SH-SY5Y (cell line): Measurements from ENCODE around the gene SDHC.

Source experiments
- GATA2 ChIP-seq: IDR thresholded peaks from 2 replicates; pipeline ENCODE4 v1.6.1; 2011; ENCODE audit warnings: mild to moderate bottlenecking, low read depth, low read length
- GATA3 ChIP-seq: IDR thresholded peaks from 2 replicates; pipeline ENCODE4 v1.6.1; 2011; ENCODE audit warnings: low read depth, mild to moderate bottlenecking, low read length, moderate library complexity

GRCh38 chr1:161357073-161357472, 42.9 kb downstream of the SDHC start:
- no peak for TF ChIP-seq GATA3
- no peak for TF ChIP-seq GATA2
